Measurements from ENCODE around the gene MKNK1.
"Not testable (repeated sequence)": the region's sequence is repeated elsewhere in the genome, so short reads cannot be mapped to it uniquely, and the experiment has no call there.

MKNK1 gene

DNA sequence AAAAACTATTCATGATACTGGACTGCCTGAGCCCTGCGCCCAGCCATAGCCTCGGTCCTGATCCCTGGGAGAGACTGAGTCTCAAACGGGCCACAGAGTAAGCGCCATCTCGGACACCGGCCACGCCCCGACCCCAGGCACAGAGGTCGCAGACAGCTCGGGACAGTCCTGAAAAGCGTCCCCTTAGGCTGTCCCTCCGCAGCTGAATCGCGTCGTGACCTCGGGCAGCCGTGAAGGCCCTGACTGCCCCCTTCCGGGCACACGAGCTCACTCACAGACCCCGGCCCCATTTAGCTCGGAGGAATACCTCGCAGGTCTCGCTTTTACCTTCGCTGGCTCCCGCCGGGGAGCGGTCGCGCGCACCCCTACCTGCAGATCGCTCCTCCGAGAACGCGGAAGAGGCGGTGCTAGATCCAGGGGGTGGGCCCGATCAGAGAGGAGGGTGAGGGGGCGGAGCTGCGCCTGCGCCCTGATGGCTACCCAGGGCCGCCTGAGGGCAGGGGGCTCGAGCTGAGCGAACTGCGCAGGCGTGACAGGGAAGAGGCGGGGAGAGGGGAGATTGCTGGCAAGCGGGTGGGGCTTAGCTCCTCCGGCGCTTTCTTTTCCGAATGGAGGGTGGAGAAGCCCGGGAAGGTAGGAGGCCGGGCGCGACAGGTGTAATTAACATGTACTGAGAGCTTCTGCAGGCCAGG lies at the start of gene MKNK1:
TSS of gene MKNK1 (minus strand) at position 411 of the 692 bp plus-strand sequence. CDS start 20,941 bp downstream, outside the sequence.
- Histone ChIP-seq H3F3A (ENCODE audit: insufficient read depth) (no peaks in the 10 kb centered on the region), H3K9me3 (ENCODE audit: insufficient read depth, low read length) (no peaks in the 10 kb centered on the region), H3K79me2 (ENCODE audit: insufficient read depth, low read length) (no peaks in the 10 kb centered on the region), H3K9me2 (replicated peaks; ENCODE audit: insufficient read depth, low read length) (no peaks in the 10 kb centered on the region), H3K4me3 (ENCODE audit: insufficient read depth, low read length, poor library complexity, severe bottlenecking) (peak within 1 kb of the TSS; percentile 80), H4K20me1 (ENCODE audit: low read depth, low read length) (no peaks in the 10 kb centered on the region), H2AFZ (ENCODE audit: low read depth, low read length, severe bottlenecking) (peak within 1 kb of the TSS; percentile 80), H3K36me3 (ENCODE audit: low read length) (no peaks in the 10 kb centered on the region), H3K4me2 (ENCODE audit: low read depth, low read length, poor library complexity, severe bottlenecking) (peak within 1 kb of the TSS; percentile 70), H3K27me3 (ENCODE audit: low read length) (no peaks in the 10 kb centered on the region), H3K27ac (ENCODE audit: low read depth, low read length) (no peak within 1 kb of the TSS), H3K9ac (ENCODE audit: low read length) (peak within 1 kb of the TSS; percentile 71)
- TF ChIP-seq, protein P1, sequence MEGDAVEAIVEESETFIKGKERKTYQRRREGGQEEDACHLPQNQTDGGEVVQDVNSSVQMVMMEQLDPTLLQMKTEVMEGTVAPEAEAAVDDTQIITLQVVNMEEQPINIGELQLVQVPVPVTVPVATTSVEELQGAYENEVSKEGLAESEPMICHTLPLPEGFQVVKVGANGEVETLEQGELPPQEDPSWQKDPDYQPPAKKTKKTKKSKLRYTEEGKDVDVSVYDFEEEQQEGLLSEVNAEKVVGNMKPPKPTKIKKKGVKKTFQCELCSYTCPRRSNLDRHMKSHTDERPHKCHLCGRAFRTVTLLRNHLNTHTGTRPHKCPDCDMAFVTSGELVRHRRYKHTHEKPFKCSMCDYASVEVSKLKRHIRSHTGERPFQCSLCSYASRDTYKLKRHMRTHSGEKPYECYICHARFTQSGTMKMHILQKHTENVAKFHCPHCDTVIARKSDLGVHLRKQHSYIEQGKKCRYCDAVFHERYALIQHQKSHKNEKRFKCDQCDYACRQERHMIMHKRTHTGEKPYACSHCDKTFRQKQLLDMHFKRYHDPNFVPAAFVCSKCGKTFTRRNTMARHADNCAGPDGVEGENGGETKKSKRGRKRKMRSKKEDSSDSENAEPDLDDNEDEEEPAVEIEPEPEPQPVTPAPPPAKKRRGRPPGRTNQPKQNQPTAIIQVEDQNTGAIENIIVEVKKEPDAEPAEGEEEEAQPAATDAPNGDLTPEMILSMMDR (IDR thresholded peaks at IDR 0.05; ENCODE audit: insufficient read depth, low read length, poor library complexity, severe bottlenecking) = no peak
- no peak for TF ChIP-seq EZH2phosphoT487 (conservative IDR thresholded peaks at IDR 0.05; ENCODE audit: low read length)

DNA sequence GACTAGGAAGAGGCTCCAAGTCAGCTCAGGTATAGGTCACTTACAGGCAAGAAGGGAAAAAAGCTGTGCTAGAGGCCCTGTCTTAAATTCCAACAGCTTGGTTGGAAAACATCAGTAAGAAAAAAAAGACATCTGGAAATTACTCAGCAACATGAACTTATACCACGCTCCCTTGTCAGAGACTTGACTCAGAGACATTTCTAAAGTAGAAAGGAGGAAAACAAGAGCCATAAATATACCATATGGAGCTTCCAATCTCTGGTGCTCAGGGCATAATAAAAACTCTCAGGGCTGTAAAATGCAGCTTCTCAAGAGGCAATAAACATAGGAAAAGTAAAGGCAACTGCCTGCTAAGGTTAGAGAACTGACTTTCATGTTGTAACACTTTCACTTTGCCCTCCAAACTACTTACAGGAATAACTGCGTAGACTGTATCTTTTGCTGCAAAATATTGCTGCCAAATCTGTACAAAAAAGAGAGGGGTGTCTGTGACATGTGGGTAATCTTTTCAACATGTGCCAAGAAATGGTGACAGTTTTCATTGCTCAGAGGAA lies 49.4 kb upstream of the MKNK1 start:
- Histone ChIP-seq H3K79me2 (ENCODE audit: insufficient read depth, low read length) (no peaks in the 10 kb centered on the region), H3F3A (ENCODE audit: insufficient read depth) (no peaks in the 10 kb centered on the region), H3K27ac (ENCODE audit: low read depth, low read length) (no peak overlapping the region), H3K4me3 (ENCODE audit: insufficient read depth, low read length, poor library complexity, severe bottlenecking) (no peak overlapping the region), H3K36me3 (ENCODE audit: low read length) (peaks cover 31% of the 10 kb centered on the region; the same call in 1 of the 2 replicates), H4K20me1 (ENCODE audit: low read depth, low read length) (no peaks in the 10 kb centered on the region), H3K27me3 (ENCODE audit: low read length) (no peaks in the 10 kb centered on the region), H3K9me2 (replicated peaks; ENCODE audit: insufficient read depth, low read length) (no peaks in the 10 kb centered on the region), H3K9ac (ENCODE audit: low read length) (no peak overlapping the region), H2AFZ (ENCODE audit: low read depth, low read length, severe bottlenecking) (no peak overlapping the region), H3K9me3 (ENCODE audit: insufficient read depth, low read length) (peaks cover 4% of the 10 kb centered on the region; the same call in 1 of the 2 replicates), H3K4me2 (ENCODE audit: low read depth, low read length, poor library complexity, severe bottlenecking) (no peak overlapping the region)
- TF ChIP-seq, protein P1 (IDR thresholded peaks at IDR 0.05; ENCODE audit: insufficient read depth, low read length, poor library complexity, severe bottlenecking) = no peak
- TF ChIP-seq EZH2phosphoT487 (conservative IDR thresholded peaks at IDR 0.05; ENCODE audit: low read length) = no peak

DNA sequence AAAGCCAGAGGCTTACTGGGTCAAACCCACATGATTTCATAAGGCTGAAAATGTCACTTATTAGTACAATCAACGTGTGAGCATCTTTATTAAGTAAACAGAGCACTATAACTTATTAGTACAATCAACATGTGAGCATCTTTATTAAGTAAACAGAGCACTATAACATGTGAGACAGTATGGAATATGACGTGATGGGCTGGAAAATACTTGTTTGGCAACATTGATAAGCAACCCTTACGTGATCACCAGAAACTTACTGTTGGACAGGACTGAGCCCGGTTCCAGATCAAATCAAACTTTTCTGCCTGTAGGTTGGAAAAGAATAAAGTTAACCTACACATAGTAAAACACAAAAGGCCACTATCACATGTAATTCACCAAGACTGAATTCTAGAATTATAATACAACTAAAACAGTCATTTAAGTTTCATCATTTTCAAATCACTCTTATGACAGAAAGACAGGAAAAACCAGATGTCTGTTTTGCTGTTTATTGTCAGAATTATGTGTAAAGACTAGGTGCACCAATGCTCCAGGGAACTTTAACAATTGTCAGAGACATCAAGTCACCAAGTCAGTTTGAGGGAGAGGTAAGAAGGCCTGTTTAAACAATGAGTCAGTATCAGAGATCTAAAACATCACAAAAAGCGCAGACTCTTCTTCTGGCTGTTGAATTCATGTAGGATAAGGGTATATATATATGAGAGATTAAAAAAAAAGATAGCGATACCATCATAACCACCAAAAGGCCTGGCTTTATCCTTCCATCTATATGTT lies 48.4 kb upstream of the MKNK1 start:
- peaks cover 4% of the 10 kb centered on the region; the same call in 1 of the 2 replicates for H3K9me3 ChIP-seq (ENCODE audit: insufficient read depth, low read length)
- no peak overlapping the region for H3K4me3 ChIP-seq (ENCODE audit: insufficient read depth, low read length, poor library complexity, severe bottlenecking)
- no peaks in the 10 kb centered on the region for H3K27me3 ChIP-seq (ENCODE audit: low read length)
- H3K27ac ChIP-seq (ENCODE audit: low read depth, low read length) = no peak overlapping the region
- no peak overlapping the region for H2AFZ ChIP-seq (ENCODE audit: low read depth, low read length, severe bottlenecking)
- H3K9ac ChIP-seq (ENCODE audit: low read length) = no peak overlapping the region
- H3K9me2 ChIP-seq (replicated peaks; ENCODE audit: insufficient read depth, low read length) = no peaks in the 10 kb centered on the region
- H3K79me2 ChIP-seq (ENCODE audit: insufficient read depth, low read length) = no peaks in the 10 kb centered on the region
- peaks cover 30% of the 10 kb centered on the region for H3K36me3 ChIP-seq (ENCODE audit: low read length)
- no peaks in the 10 kb centered on the region for H4K20me1 ChIP-seq (ENCODE audit: low read depth, low read length)
- TF ChIP-seq, protein P1 (IDR thresholded peaks at IDR 0.05; ENCODE audit: insufficient read depth, low read length, poor library complexity, severe bottlenecking) = no peak
- TF ChIP-seq EZH2phosphoT487 (conservative IDR thresholded peaks at IDR 0.05; ENCODE audit: low read length) = no peak
- H3K4me2 ChIP-seq (ENCODE audit: low read depth, low read length, poor library complexity, severe bottlenecking) = no peak overlapping the region
- no peaks in the 10 kb centered on the region for H3F3A ChIP-seq (ENCODE audit: insufficient read depth)

DNA sequence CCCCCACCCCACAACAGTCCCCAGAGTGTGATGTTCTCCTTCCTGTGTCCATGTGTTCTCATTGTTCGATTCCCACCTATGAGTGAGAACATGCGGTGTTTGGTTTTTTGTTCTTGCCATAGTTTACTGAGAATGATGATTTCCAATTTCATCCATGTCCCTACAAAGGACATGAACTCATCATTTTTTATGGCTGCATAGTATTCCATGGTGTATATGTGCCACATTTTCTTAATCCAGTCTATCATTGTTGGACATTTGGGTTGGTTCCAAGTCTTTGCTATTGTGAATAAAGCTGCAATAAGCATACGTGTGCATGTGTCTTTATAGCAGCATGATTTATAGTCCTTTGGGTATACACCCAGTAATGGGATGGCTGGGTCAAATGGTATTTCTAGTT lies 47.1 kb upstream of the MKNK1 start:
- H3K9ac ChIP-seq (ENCODE audit: low read length); H3K4me2 ChIP-seq (ENCODE audit: low read depth, low read length, poor library complexity, severe bottlenecking); H2AFZ ChIP-seq (ENCODE audit: low read depth, low read length, severe bottlenecking); H3K27ac ChIP-seq (ENCODE audit: low read depth, low read length); H3K9me3 ChIP-seq (ENCODE audit: insufficient read depth, low read length); H4K20me1 ChIP-seq (ENCODE audit: low read depth, low read length); H3K9me2 ChIP-seq (replicated peaks; ENCODE audit: insufficient read depth, low read length); H3F3A ChIP-seq (ENCODE audit: insufficient read depth); H3K4me3 ChIP-seq (ENCODE audit: insufficient read depth, low read length, poor library complexity, severe bottlenecking); H3K79me2 ChIP-seq (ENCODE audit: insufficient read depth, low read length); H3K27me3 ChIP-seq (ENCODE audit: low read length): not testable (repeated sequence)
- peaks cover 24% of the 10 kb centered on the region for H3K36me3 ChIP-seq (ENCODE audit: low read length)
